ENCODE measurements around the gene TBC1D10A.

GRCh38 chr22:30340911-30341685 is 14.4 kb upstream of the TBC1D10A start:
- no peak for TF ChIP-seq EZH2 (IDR thresholded peaks at IDR 0.05; ENCODE audit: borderline replicate concordance, low read depth, low read length, poor library complexity, severe bottlenecking)
- TF ChIP-seq, protein P1, sequence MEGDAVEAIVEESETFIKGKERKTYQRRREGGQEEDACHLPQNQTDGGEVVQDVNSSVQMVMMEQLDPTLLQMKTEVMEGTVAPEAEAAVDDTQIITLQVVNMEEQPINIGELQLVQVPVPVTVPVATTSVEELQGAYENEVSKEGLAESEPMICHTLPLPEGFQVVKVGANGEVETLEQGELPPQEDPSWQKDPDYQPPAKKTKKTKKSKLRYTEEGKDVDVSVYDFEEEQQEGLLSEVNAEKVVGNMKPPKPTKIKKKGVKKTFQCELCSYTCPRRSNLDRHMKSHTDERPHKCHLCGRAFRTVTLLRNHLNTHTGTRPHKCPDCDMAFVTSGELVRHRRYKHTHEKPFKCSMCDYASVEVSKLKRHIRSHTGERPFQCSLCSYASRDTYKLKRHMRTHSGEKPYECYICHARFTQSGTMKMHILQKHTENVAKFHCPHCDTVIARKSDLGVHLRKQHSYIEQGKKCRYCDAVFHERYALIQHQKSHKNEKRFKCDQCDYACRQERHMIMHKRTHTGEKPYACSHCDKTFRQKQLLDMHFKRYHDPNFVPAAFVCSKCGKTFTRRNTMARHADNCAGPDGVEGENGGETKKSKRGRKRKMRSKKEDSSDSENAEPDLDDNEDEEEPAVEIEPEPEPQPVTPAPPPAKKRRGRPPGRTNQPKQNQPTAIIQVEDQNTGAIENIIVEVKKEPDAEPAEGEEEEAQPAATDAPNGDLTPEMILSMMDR (conservative IDR thresholded peaks at IDR 0.05; ENCODE audit: low read depth, low read length) = no peak
